Left ventricle myocardium superior (tissue), 1 donor: ENCODE measurements around the gene PAPOLA. TPM values are rescaled to one million over a fixed set of nuclear protein-coding genes. Genes with fewer than 3 reads are reported as not detected.
"Not testable (repeated sequence)": the region's sequence is repeated elsewhere in the genome, so short reads cannot be mapped to it uniquely, and the experiment has no call there.

Experiments
- ATAC-seq: fragments of 200-7000 bp; cut with Tn5 transposase; one replicate; pipeline ENCODE4 v1.9.1; 2020; ENCODE audit warnings: mild to moderate bottlenecking, moderate library complexity
- DNase-seq: peaks from one replicate; pipeline ENCODE4 v3.0.0-alpha.2; 2020
- intact Hi-C: fragments of 100-400 bp; cut with micrococcal nuclease; formaldehyde crosslinking; loops from one replicate; pipeline ENCODE4 v1.11.0; 2022
- long read RNA-seq: library from polyadenylated mRNA; unstranded; transcript quantifications from one replicate; pipeline ENCODE4 v2.0.0, GENCODE V29; 2021
- total RNA-seq: library from RNA; stranded (reverse); fragmentation: NEBNext Ultra II Directional; extraction: Animal tissue kit (Norgen Biotek cat#: 25700); gene quantifications from one replicate; pipeline ENCODE4 v1.2.1, GENCODE V29; 2021
- donor health status: DM: no; HTN: yes; CAD: no; lungs with severe emphysema.

PAPOLA gene
- 166 TPM for total RNA-seq
- long read RNA-seq, full-length matches to known transcripts = 110 of 153 reads
- long read RNA-seq, partial matches to known transcripts = 23 of 153 reads
- long read RNA-seq, other reads (novel, unspliced or antisense) = 20 of 153 reads

GRCh38 chr14:96501740-96502620, at the start of gene PAPOLA:
PAPOLA (plus strand) TSS chr14:96502382; CDS start chr14:96502593, 211 bp downstream.
- DNase-seq (peak; percentile 97), ATAC-seq (peak; percentile 98)
- intact Hi-C loops = no loop called here

DNA sequence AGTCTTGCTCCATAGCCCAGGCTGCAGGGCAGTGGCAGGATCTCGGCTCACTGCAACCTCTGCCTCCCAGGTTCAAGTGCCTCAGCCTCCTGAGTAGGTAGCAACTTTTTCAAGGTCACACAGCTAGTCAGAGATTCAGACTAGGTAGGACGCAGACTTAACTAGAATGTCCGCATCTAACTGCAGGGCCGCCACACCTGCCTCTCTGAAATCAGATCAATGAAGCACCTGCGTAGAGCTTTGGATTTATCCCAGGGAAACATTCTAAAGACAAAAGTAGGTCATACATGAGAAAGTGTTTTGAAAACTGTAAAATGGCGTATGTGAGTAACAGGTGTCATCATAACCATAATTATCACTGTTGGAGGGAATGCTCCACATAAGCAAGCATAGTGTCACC, 49.5 kb upstream of the PAPOLA start:
- DNase-seq (no peak), ATAC-seq (no peak)
- intact Hi-C loops = no loop called here

DNA sequence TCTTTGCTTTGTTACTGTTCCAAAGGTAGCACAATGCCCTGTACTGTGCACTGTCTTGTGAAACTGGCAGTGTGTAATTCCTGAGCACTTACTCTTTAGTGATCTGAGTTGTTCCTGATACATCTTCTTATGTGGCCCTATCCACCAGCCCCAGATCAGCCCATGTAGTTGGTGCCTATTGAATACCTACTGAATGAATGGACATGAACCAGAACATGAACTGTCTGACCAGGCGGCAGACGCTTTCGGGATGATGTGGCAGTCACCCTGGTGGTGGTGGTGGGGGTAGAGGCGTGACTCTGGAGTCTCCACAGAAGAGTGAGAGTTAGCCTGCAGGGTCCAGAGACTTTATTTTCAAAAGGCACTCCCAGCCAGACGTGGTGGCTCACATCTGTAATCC, 46.6 kb upstream of the PAPOLA start:
- ATAC-seq = no peak
- intact Hi-C loops = no loop called here
- no peak for DNase-seq

GRCh38 chr14:96459851-96460250, 42.3 kb upstream of the PAPOLA start:
- ATAC-seq (no peak), DNase-seq (no peak)
- intact Hi-C loops = no loop called here

DNA sequence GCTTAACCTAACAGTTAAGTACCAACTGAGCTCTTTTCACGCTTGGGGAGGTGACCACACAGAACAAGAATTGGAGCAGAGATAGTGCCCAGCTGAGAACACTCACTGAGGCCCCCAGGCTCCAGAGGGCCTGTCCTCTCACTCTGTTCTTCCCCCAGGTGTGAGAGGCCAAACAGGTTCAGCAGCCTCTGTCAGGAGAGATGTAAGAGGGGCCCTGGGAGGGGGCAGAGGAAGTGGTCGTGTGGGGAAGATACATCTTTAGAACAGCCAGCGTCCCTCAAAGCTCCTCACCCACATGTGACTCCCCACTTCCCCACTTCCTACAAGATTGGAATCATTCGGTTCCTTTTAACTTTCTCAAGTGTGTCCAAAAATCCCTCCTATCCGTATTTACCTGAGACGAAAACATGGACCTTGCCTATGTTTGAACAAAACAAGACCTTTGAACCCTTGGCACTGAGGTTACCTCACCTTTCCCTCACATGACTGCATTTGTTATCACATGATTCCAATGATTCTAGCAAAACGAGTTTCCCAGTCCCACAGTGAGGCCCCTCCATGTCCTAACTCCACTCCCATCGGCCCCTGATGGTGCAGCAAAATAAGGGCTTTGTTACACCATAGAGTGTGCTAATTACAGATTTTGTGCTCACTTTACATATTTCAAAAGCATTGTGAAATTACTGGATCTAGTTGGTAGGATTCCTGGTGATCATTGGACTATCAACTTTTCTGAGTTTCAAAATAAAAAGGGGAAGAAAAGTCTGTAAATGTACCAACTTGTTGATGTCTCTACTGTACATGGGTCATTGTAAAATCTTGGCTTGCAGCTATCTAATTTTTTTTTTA, 40.0 kb upstream of the PAPOLA start:
- no peak for ATAC-seq
- intact Hi-C loops = no loop called here

GRCh38 chr14:96464136-96464535, 38.0 kb upstream of the PAPOLA start:
- DNase-seq = no peak
- ATAC-seq = no peak
- intact Hi-C loops = no loop called here

More for the DNA sequence above, 40.0 kb upstream of the PAPOLA start:
- DNase-seq = no peak

DNA sequence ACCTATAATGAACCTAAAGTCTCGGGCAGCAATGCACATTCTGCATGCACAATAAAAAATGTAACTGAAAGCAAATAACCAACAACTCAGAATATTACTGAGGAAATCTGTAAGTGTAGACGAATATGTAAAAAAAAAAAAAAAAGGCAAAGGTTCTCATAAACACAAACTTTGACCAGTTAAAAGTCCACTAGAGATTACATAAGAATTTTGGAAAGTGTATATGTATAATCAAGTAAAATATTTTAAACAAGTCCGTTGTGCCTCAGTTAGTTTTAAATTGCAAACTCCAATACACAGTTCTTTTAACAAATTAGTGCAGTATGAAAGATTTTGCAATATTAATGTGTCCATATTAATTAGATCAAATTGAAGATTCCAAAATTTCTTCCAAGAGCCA, 35.3 kb upstream of the PAPOLA start:
- no peak for ATAC-seq
- intact Hi-C loops = no loop called here
- DNase-seq = no peak

DNA sequence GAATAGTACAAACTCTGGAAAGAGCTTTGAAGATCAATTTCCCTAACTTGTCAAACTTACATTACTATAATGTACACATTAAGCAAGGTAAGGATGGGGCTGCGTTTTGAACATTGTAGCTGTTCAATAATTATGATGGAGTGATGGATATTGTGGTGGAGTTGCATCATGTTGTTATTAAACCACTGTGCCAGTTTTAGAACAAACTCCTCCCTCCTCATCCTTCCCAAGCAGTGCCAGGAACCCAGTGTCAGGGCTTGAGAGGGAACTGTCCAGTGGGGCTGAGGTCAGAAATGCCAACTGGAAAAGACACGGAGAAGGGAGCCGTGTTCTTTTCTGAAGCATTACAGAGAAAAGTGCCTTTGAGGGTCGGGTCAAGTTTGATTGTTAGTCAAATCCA, 31.9 kb upstream of the PAPOLA start:
- ATAC-seq (peak; percentile 26), DNase-seq (no peak)
- intact Hi-C loops = no loop called here

DNA sequence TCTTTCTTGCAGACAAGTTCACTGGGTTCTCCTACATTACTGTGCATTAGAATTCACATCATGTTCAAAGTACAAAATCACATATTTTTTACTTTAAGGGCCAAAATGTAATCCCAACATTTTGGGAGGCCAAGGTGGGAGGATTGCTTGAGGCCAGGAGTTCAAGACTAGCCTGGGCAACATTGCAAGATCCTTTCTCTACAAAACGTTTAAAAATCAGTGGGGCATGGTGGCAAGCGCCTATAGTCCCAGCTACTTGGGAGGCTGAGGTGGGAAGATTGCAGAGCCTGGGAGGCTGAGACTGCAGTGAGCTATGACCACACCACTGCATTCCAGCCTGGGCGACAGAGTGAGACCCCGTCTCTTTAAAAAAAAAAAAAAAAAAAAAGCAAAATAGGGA, 31.2 kb upstream of the PAPOLA start:
- intact Hi-C loops, ATAC-seq, DNase-seq: not testable (repeated sequence)

DNA sequence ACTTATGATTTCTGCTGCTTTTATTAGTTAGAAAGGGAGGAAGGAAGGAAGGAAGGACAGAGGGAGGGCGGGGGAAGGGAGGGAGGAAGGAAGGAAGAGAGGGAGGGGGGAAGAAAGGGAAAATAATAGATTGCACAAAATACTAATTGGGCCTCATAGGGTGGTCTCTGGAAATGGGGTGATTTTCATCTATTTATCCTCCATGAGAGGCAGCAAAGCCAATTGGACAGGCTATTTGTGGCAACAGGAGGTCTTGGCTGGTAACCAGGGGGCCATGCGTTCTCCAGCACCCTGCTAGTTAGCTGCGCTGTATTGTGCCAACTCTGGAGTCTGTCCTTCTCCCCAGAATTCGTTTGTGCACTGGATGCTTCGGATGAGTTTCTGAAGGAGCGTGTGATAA, 24.1 kb upstream of the PAPOLA start:
- ATAC-seq = no peak
- intact Hi-C loops = no loop called here
- DNase-seq = no peak

GRCh38 chr14:96479435-96480146, 22.6 kb upstream of the PAPOLA start:
- ATAC-seq (no peak), DNase-seq (no peak)
- intact Hi-C loops = no loop called here

GRCh38 chr14:96481731-96482314, 20.4 kb upstream of the PAPOLA start:
- ATAC-seq (no peak), DNase-seq (no peak)
- intact Hi-C loops = no loop called here

DNA sequence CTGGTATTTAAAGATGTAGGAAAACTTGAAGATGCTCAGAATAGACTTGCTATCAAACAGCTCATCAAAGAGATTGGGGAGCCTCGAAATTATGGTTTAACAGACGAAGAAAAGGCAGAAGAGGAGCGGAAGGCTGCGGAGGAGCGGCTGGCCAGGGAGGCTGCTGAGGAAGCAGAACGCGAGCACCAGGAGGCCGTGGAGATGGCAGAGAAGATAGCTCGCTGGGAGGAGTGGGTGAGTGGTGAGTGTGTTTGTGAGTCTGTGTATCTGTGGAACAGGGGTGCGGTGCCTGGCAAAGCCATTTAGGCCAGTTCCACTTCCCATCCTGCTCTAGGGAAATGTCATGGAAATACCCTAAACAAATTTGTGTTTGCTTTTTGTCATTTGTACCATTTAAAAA, 19.2 kb upstream of the PAPOLA start:
- intact Hi-C loops = no loop called here
- DNase-seq (no peak), ATAC-seq (no peak)

DNA sequence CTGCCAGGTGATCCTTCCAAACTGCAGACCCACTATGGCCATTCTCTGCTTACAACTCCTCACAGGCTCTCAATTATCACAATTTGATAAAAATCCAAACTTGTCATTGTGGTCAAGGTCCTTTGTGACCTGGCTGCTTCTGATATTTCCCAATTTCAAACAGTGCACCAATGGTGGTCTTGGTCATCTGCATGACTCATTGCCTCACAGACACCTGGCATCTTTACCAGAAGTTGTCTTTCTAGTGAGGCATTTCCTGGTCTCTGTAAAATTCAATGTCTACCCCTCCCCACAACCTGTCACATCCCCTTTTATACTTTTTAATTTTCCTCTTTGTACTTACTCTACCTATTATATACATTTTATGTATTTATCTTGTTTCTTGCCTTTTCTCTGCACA, 17.8 kb upstream of the PAPOLA start:
- ATAC-seq (no peak), DNase-seq (no peak)
- intact Hi-C loops = no loop called here

GRCh38 chr14:96486705-96487104, 15.5 kb upstream of the PAPOLA start:
- no peak for ATAC-seq
- DNase-seq = no peak
- intact Hi-C loops = no loop called here

GRCh38 chr14:96489327-96489726, 12.9 kb upstream of the PAPOLA start:
- DNase-seq (no peak), ATAC-seq (no peak)
- intact Hi-C loops = no loop called here

DNA sequence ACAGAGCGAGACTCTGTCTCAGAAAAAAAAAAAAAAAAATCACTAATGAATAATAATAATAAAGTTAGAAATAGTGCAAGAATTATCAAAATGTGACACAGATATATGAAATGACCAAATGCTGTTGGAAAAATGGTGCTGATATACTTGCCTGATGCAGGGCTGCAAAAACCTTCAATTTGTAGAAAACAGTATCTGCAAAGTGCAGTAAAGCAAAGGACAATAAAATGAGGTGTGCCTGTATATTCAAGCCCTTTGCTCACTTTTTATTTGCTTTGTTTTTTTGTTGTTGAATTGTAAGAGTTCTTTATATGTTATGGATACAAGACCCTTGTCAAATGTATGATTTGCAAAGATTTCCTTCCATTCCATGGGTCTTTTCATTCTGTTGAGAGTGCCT, 9.0 kb upstream of the PAPOLA start:
- ATAC-seq (no peak), DNase-seq (no peak)
- intact Hi-C loops = no loop called here

- no peak for ATAC-seq
- intact Hi-C loops = no loop called here
- DNase-seq = no peak
Measured at GRCh38 chr14:96494331-96494730, 7.9 kb upstream of the PAPOLA start.

DNA sequence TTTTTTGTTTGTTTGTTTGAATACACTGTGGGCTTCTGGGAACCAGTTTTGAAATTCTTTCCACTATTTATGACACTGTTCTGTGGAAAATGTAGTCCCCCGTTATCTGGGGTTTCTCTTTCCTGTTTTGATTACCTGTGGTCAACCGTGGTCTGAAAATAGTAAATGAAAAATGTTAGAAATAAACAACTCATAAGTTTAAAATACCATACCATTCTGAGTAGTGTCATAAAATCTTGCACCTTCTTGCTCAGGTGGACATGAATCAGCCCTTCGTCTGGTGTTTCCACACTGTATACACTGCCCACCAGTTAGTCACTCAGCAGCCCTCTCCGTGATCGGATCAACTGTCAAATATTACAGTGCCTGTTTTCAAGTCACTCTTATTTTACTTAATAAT, 5.1 kb upstream of the PAPOLA start:
- no peak for DNase-seq
- ATAC-seq = no peak
- intact Hi-C loops = no loop called here
